Suprapubic skin (tissue), 4 donors: Measurements from ENCODE around the gene LDLR. TPM values are rescaled to one million over a fixed set of nuclear protein-coding genes. Genes with fewer than 3 reads are reported as not detected.
A peak's percentile ranks its signal among the peaks of the same experiment; 100 is the strongest.
"Not testable (repeated sequence)": the region's sequence is repeated elsewhere in the genome, so short reads cannot be mapped to it uniquely, and the experiment has no call there.

Experiments used
- DNase-seq, 2 donors: peaks; one replicate each; pipeline ENCODE4 v3.0.0-alpha.2; 2019; ENCODE audit warnings: low spot score in 2 of 2
- H3K27ac ChIP-seq: fragments of 200-600 bp; sonication (generic); one replicate; pipeline ENCODE4 v1.5.1; 2019
- H3K27me3 ChIP-seq: fragments of 200-600 bp; sonication (generic); one replicate; pipeline ENCODE4 v1.5.1; 2019
- H3K36me3 ChIP-seq: fragments of 200-600 bp; sonication (generic); one replicate; pipeline ENCODE4 v1.5.1; 2019
- H3K4me1 ChIP-seq: fragments of 200-600 bp; sonication (generic); one replicate; pipeline ENCODE4 v1.5.1; 2019
- H3K4me3 ChIP-seq: fragments of 200-600 bp; sonication (generic); one replicate; pipeline ENCODE4 v1.5.1; 2019; ENCODE audit warnings: mild to moderate bottlenecking
- H3K9me3 ChIP-seq: fragments of 200-600 bp; sonication (generic); one replicate; pipeline ENCODE4 v1.5.1; 2019
- EP300 ChIP-seq: sonication (generic); formaldehyde crosslinking; IDR thresholded peaks from one replicate; pipeline ENCODE4 v1.6.1; 2017; ENCODE audit warnings: antibody characterized with exemption
- POLR2A ChIP-seq, 2 donors: fragments of 450-650 bp; IDR thresholded peaks; one replicate each; pipeline ENCODE4 v1.6.1; 2017; ENCODE audit warnings: antibody characterized with exemption in 2 of 2, mild to moderate bottlenecking in 2 of 2, moderate library complexity in 2 of 2
- POLR2AphosphoS5 ChIP-seq, 3 donors: sonication (generic); formaldehyde crosslinking; IDR thresholded peaks; one replicate each; pipeline ENCODE4 v1.6.1; 2017; ENCODE audit warnings: antibody characterized with exemption in 3 of 3
- WGBS: methylation state at CpG from one replicate; pipeline ENCODE4 v1.1.5; 2018; 5-methylcytosine and 5-hydroxymethylcytosine counted together
- total RNA-seq, 4 donors: library from RNA; depleted of rRNA; stranded (reverse); fragments of >200 nt; gene quantifications; one replicate each; pipeline ENCODE4 v1.1.0, GENCODE V29; 2016
- TF ChIP-seq, protein P1 (sequence below), 2 donors: fragments of 200-600 bp in 1 of 2; fragments of 450-650 bp in 1 of 2; sonication (generic) in 1 of 2; IDR thresholded peaks; one replicate each; pipeline ENCODE4 v1.5.1; 2016 to 2019; ENCODE audit warnings: antibody characterized with exemption in 2 of 2, mild to moderate bottlenecking in 1 of 2, moderate library complexity in 1 of 2

Gene LDLR
- total RNA-seq, 4 donors from 2014 or later = 48.1 to 174 (median 119) TPM

DNA sequence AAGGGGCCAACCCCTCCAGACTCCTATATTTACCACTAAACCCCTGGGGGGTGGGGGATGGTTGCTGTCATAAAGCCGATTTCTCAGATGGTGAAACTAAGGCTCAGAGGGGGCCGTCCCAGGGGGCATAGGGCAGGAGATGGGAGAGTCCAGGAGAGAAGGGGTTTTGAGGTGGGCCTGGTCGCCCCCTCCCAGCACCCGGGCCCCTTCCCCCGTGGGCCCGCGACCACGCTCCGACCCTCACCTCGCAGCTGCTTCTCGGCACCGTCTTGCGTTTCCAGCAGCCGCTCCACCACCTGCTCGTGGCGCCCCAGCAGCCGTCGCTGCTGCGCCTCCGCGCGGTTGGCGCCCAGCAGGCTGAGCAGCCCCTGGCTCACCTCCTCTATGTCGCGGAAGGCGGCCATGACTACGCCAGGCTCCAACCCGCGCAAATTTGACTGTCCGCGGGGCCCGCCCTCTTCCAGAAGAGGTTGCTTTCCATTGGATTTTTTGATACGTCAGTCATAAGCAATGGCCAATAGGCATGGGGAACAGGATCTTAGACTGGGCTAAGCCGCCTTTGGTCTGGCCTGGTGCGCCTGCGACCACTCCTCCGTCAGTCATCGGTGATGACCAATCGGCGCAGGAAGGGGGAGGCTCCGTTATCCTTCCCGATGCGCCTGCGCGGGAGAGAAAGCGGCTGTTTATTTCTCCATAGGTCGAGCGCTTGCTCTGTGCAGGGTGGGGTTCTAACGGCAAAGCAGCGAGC, 66.3 kb downstream of the LDLR start, which contains the start of gene SPC24:
Gene SPC24 (minus strand): TSS at position 410 of the 748 bp plus-strand sequence. CDS start 6 bp downstream, at position 404.
- TF ChIP-seq POLR2A (IDR thresholded peaks at IDR 0.05) (no peak), POLR2AphosphoS5 (IDR thresholded peaks at IDR 0.05) (peak in 2 of 3 donors; percentile 64 to 75)
- WGBS = 6% methylated on average over 10 of the region's 50 CpGs
- Histone ChIP-seq H3K4me3 (peak within 1 kb of the TSS; percentile 57), H3K36me3 (no peaks in the 10 kb centered on the region), H3K27ac (peak within 1 kb of the TSS; percentile 59), H3K9me3 (no peaks in the 10 kb centered on the region), H3K27me3 (no peaks in the 10 kb centered on the region), H3K4me1 (peaks cover 44% of the 10 kb centered on the region)
- DNase-seq = peak; percentile 96

DNA sequence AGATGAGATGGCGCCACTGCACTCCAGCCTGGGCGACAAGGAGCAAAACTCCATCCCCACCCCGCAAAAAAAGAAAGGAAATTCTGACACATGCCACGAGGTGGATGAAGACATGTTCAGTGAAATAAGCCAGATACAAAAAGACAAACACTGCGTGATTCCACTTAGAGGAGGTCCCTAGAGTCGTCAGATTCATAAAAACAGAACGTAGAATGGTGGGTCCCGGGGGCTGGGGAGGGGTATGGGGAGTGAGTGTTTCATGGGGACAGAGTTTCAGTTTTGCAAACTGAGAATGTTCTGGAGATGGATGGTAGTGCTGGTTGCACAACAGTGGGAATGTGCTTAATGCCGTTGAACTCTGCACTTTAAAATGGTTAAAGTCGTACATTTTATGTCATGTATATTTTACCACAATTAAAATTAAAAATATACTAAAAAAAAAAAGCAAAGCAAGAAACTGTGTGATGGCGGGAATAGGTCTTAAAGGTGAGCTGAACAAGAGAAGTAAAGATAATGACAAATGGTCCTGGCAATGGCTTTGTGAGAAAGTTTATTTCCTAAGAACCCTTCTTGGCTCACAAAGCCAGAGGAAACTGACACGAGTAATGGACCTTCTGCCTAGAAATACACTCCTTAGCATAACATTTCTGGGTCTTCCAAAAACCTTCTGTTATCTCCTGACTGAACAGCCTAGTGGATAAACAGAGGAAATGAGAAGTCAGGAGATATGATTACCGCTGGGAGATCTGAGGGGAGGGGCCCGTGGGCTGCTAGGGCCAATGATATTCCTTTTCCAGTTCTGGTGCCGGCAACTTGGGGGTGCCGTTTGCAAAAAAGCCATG, 70.6 kb downstream of the LDLR start:
- TF ChIP-seq POLR2AphosphoS5 (IDR thresholded peaks at IDR 0.05) (no peak), POLR2A (IDR thresholded peaks at IDR 0.05) (no peak), EP300 (no peak)
- TF ChIP-seq, protein P1, sequence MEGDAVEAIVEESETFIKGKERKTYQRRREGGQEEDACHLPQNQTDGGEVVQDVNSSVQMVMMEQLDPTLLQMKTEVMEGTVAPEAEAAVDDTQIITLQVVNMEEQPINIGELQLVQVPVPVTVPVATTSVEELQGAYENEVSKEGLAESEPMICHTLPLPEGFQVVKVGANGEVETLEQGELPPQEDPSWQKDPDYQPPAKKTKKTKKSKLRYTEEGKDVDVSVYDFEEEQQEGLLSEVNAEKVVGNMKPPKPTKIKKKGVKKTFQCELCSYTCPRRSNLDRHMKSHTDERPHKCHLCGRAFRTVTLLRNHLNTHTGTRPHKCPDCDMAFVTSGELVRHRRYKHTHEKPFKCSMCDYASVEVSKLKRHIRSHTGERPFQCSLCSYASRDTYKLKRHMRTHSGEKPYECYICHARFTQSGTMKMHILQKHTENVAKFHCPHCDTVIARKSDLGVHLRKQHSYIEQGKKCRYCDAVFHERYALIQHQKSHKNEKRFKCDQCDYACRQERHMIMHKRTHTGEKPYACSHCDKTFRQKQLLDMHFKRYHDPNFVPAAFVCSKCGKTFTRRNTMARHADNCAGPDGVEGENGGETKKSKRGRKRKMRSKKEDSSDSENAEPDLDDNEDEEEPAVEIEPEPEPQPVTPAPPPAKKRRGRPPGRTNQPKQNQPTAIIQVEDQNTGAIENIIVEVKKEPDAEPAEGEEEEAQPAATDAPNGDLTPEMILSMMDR (IDR thresholded peaks at IDR 0.05) = no peak
- H3K4me1 ChIP-seq = peaks cover 18% of the 10 kb centered on the region

DNA sequence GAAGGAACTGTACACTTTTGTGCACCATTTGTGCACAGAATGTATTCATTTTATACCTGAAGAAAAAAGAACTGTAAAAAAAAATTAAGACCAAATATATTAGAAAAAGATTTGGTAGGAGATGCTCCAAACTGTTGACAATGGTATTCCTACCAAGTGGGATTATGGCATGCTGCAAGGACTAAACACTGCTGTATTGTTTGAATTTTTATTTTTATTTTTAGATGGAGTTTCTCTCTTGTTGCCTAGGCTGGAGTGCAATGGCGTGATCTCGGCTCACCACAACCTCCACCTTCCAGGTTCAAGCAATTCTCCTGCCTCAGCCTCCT, 71.1 kb downstream of the LDLR start:
- H3K4me3 ChIP-seq, H3K9me3 ChIP-seq, DNase-seq, H3K27ac ChIP-seq, H3K27me3 ChIP-seq, H3K36me3 ChIP-seq: not testable (repeated sequence)
- 95% methylated on average over 2 of the region's 2 CpGs for WGBS
- H3K4me1 ChIP-seq = peaks cover 14% of the 10 kb centered on the region

More for the DNA sequence above, 70.6 kb downstream of the LDLR start:
- DNase-seq = peak in 1 of 2 donors; percentile 80
- no peaks in the 10 kb centered on the region for H3K27me3 ChIP-seq
- peak overlapping the region; percentile 54 for H3K27ac ChIP-seq
- no peaks in the 10 kb centered on the region for H3K36me3 ChIP-seq
- 58% methylated on average over 16 of the region's 16 CpGs for WGBS
- H3K9me3 ChIP-seq = no peaks in the 10 kb centered on the region
- no peak overlapping the region for H3K4me3 ChIP-seq

DNA sequence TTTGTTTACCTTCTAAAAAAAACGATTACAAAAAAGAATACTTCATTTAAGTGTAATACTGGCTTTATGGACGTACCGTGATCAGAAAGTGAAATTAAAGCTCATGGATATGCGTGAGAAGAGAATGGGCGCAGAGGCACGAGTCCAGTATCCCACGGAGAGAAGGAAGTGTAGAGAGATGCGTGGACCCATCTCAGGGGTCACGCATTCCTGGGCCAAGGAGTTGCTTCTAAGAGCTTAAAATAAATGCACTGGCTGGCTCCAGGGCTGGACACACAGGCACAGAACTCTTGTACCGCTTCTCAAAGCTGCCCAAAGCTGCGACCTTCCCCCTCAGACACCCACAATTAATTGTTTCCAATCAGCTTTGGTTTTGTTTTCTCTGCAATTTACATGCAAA, 75.0 kb downstream of the LDLR start:
- H3K4me3 ChIP-seq = no peak overlapping the region

DNA sequence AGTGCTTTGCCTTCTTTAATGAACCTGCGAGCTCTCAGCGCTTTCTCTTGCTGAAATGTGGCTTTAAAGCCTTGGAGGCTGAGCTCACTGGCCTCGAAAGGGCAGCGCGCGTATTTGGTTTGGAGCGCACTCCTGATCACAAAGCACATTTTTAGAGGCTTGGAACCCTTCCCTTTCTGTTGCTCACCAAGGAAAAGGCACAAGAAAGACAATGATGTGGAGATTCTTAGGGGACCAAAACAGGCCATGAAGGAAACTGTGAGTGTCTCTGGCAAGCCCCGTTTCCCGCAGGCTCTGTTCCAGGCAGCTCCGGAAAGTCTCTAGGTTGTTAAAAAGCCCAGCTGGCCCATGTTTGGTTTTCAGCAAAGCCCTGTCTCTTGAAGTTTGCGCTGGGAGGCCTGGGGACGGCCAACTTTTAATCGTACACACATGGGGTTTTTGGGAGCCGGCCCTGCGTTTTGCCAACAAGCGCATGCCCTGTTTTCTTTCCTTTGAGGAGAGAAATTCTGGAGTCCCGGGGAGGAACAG, 75.7 kb downstream of the LDLR start:
- peaks cover 22% of the 10 kb centered on the region for H3K4me1 ChIP-seq
- peak overlapping the region; percentile 82 for H3K27ac ChIP-seq
- H3K9me3 ChIP-seq = no peaks in the 10 kb centered on the region
- WGBS = 55% methylated on average over 17 of the region's 17 CpGs
- H3K4me3 ChIP-seq = no peak overlapping the region
- peaks cover 25% of the 10 kb centered on the region for H3K36me3 ChIP-seq
- H3K27me3 ChIP-seq = no peaks in the 10 kb centered on the region
- TF ChIP-seq EP300 (no peak), POLR2AphosphoS5 (IDR thresholded peaks at IDR 0.05) (no peak), POLR2A (IDR thresholded peaks at IDR 0.05) (no peak)
- TF ChIP-seq, protein P1 (IDR thresholded peaks at IDR 0.05) = no peak
- DNase-seq = peak; percentile 89 to 91

More for the DNA sequence above, 75.0 kb downstream of the LDLR start:
- Histone ChIP-seq H3K36me3 (peaks cover 20% of the 10 kb centered on the region), H3K4me1 (peaks cover 22% of the 10 kb centered on the region), H3K27me3 (no peaks in the 10 kb centered on the region), H3K9me3 (no peaks in the 10 kb centered on the region), H3K27ac (peak overlapping the region; percentile 35)
- WGBS = 67% methylated on average over 11 of the region's 11 CpGs
- no peak for TF ChIP-seq EP300
- TF ChIP-seq, protein P1 (IDR thresholded peaks at IDR 0.05) = no peak
- TF ChIP-seq POLR2A (IDR thresholded peaks at IDR 0.05) = no peak
- TF ChIP-seq POLR2AphosphoS5 (IDR thresholded peaks at IDR 0.05) = no peak
- DNase-seq = no peak
